ENCODE results near the gene KMT5C. TPM values are rescaled to one million over a fixed set of nuclear protein-coding genes. Genes with fewer than 3 reads are reported as not detected.

The KMT5C gene
- 1 to 10 TPM; 6.7 to 9.8 (median 8.4) TPM for total RNA-seq
- polyA plus RNA-seq = 6.3 TPM
- long read RNA-seq, donor 1, partial matches to known transcripts = 0 of 7 reads
- long read RNA-seq, donor 1, other reads (novel, unspliced or antisense) = 3 of 7 reads
- long read RNA-seq, donor 2, partial matches to known transcripts = 0 of 9 reads
- long read RNA-seq, donor 2, other reads (novel, unspliced or antisense) = 4 of 9 reads
- long read RNA-seq, donor 3, partial matches to known transcripts = 0 of 1 reads
- long read RNA-seq, donor 3, other reads (novel, unspliced or antisense) = 0 of 1 reads
- long read RNA-seq, donor 4, partial matches to known transcripts = 0 of 1 reads
- long read RNA-seq, donor 4, other reads (novel, unspliced or antisense) = 1 of 1 reads

DNA sequence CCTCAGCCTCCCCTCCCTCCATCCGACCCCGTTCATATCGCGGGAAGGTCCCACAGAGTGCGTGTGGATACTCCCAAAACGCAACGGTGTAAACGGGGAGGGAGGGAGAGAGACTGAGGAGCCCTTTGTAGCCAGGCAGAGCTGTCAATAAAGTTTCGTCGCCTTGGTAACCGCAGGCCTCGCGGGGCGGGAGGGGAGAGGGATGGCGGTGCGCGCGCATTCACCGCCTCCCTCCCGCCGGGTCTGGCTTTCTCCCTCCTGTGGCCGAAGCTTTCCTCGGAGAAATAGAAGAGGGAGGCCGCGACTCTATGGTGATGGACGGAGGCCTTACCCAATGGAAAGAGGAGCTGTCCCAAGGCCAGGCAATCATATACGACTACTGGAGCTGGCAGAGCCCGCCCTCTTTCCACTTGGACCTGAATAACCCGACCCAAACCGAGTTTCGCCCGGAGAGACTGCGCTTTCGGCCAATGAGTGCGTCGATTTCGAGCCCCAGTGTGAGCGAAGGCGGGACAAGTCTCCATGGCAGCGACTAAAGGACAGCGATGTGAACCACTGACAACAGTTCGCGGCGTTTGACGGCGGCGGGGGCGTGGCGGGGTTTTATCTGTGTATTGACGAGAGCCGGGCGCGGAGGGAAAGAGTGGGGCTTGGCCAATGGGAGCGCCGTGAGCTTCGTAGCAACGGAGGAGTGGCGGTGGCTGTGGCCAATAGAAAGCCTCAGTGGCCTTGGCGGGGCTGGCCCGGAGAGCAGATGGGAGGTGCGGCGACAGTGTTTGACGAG, at the start of gene KMT5C:
Gene KMT5C (plus strand): TSS at position 772 of the 784 bp plus-strand sequence. CDS start 2,061 bp downstream, outside the sequence.
- Histone ChIP-seq H3K27ac (ENCODE audit: low read length) (peak within 1 kb of the TSS; percentile 85), H3K4me3 (ENCODE audit: low read length) (peak within 1 kb of the TSS; percentile 93), H3K27me3 (ENCODE audit: control insufficient read depth, insufficient read depth) (no peaks in the 10 kb centered on the region), H3K9me3 (ENCODE audit: control insufficient read depth, low read length) (no peaks in the 10 kb centered on the region), H3K4me1 (ENCODE audit: control insufficient read depth, insufficient read depth, low read length) (peaks cover 5% of the 10 kb centered on the region)
- DNase-seq (peak; percentile 100), ATAC-seq (peak; percentile 96)
- under 1% methylated on average over 63 of the region's 63 CpGs for WGBS
- intact Hi-C loops (cut with DNase I) = no loop called here

- Histone ChIP-seq H3K27ac (ENCODE audit: low read length) (no peak overlapping the region), H3K4me1 (ENCODE audit: control insufficient read depth, insufficient read depth, low read length) (no peaks in the 10 kb centered on the region), H3K27me3 (ENCODE audit: control insufficient read depth, insufficient read depth) (no peaks in the 10 kb centered on the region), H3K4me3 (ENCODE audit: low read length) (no peak overlapping the region), H3K9me3 (ENCODE audit: control insufficient read depth, low read length) (no peaks in the 10 kb centered on the region)
- intact Hi-C loops (cut with DNase I) = no loop called here
- DNase-seq (peak in 1 of 3 donors; percentile 15), ATAC-seq (no peak)
- WGBS = 89% methylated on average over 10 of the region's 10 CpGs
Measured at GRCh38 chr19:55297267-55297666, 42.4 kb upstream of the KMT5C start.

DNA sequence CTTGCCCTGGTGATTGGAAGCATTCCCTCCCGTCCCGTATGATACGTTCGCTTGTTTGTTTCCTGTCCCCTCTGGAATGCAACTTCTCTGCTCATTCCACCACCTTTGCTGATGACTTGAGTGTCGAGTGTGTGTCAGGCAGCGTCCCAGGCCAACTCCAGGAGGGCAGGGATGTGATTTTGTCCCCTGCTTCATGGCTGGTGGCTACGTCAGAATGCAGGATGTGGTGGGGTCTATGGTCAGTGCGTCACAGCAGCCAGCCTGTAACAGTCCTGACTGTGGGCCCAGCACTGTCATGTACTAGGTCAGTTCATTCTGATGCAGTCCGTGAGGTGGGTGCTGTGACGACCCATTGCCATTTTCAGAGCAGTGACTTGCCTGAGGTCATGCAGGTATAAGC, 39.7 kb upstream of the KMT5C start:
- Histone ChIP-seq H3K27ac (ENCODE audit: low read length) (no peak overlapping the region), H3K27me3 (ENCODE audit: control insufficient read depth, insufficient read depth) (no peaks in the 10 kb centered on the region), H3K9me3 (ENCODE audit: control insufficient read depth, low read length) (no peaks in the 10 kb centered on the region), H3K4me3 (ENCODE audit: low read length) (no peak overlapping the region), H3K4me1 (ENCODE audit: control insufficient read depth, insufficient read depth, low read length) (no peaks in the 10 kb centered on the region)
- ATAC-seq = no peak
- WGBS = 87% methylated on average over 10 of the region's 10 CpGs
- intact Hi-C loops (cut with DNase I) = loop anchor here in 3 of 4 donors (5.0 to 10.0 kb wide), 3 partner anchors 75 to 87 kb away; partner anchors contain the start of genes IL11 (in 1 of the 3), RPL28 (in 1 of the 3), TMEM190 (in 1 of the 3) and TMEM238 (in 1 of the 3)
- DNase-seq = peak in 1 of 3 donors; percentile 12

- intact Hi-C loops (cut with DNase I) = loop anchor here in 3 of 4 donors (5.0 to 10.0 kb wide), 3 partner anchors 74 to 86 kb away; partner anchors contain the start of genes IL11 (in 1 of the 3), RPL28 (in 1 of the 3), TMEM190 (in 1 of the 3) and TMEM238 (in 1 of the 3)
- peak in 2 of 3 donors; percentile 3 to 8 for DNase-seq
- no peak for ATAC-seq
- Histone ChIP-seq H3K9me3 (ENCODE audit: control insufficient read depth, low read length) (no peaks in the 10 kb centered on the region), H3K27me3 (ENCODE audit: control insufficient read depth, insufficient read depth) (no peaks in the 10 kb centered on the region), H3K4me3 (ENCODE audit: low read length) (no peak overlapping the region), H3K27ac (ENCODE audit: low read length) (no peak overlapping the region), H3K4me1 (ENCODE audit: control insufficient read depth, insufficient read depth, low read length) (no peaks in the 10 kb centered on the region)
- WGBS = 75% methylated on average over 15 of the region's 15 CpGs
Measured at GRCh38 chr19:55300886-55301458, 38.7 kb upstream of the KMT5C start.

DNA sequence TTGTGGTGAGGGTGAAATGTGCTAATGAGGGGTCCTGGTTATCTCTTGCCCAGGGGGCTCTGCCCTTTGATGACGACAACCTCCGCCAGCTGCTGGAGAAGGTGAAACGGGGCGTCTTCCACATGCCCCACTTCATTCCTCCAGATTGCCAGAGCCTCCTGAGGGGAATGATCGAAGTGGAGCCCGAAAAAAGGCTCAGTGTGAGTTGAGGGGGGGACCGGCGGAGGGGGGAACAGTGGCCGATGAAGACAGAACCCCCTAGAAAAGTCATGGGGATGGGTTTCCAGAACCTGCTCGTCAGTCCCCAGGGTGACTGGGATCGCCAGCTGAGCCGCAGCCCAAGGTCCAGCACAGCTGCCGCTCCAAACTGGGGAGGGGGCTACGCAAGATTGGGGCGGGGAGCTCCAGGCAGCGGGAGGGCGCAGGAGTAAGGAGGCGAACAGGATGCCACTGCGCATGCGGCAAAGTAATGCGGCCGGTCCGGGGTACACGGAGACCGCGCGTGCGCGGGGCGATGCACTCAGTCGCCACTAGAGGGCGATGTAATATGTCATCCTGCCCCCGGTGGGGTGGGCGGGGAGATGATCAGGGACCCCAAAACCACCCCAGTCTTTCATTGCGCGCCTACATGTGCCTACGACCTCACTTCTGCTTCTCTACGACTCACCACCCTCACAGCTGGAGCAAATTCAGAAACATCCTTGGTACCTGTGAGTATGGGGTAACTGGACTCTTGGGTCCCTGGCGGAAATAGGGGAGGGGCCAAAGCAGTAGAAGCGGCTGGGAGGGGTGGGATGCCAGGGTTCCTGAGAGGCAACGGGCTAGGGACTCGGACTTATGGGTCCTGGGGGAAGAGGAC, 38.0 kb upstream of the KMT5C start:
- Histone ChIP-seq H3K4me1 (ENCODE audit: control insufficient read depth, insufficient read depth, low read length) (no peaks in the 10 kb centered on the region), H3K9me3 (ENCODE audit: control insufficient read depth, low read length) (no peaks in the 10 kb centered on the region), H3K27ac (ENCODE audit: low read length) (no peak overlapping the region), H3K27me3 (ENCODE audit: control insufficient read depth, insufficient read depth) (no peaks in the 10 kb centered on the region), H3K4me3 (ENCODE audit: low read length) (peak overlapping the region; percentile 17)
- WGBS = 17% methylated on average over 42 of the region's 42 CpGs
- ATAC-seq (peak; percentile 87 to 90), DNase-seq (peak; percentile 91 to 96 (median 96))
- intact Hi-C loops (cut with DNase I) = loop anchor here in 3 of 4 donors (5.0 to 10.0 kb wide), 3 partner anchors 73 to 86 kb away; partner anchors contain the start of genes IL11 (in 1 of the 3), RPL28 (in 1 of the 3), TMEM190 (in 1 of the 3) and TMEM238 (in 1 of the 3)

DNA sequence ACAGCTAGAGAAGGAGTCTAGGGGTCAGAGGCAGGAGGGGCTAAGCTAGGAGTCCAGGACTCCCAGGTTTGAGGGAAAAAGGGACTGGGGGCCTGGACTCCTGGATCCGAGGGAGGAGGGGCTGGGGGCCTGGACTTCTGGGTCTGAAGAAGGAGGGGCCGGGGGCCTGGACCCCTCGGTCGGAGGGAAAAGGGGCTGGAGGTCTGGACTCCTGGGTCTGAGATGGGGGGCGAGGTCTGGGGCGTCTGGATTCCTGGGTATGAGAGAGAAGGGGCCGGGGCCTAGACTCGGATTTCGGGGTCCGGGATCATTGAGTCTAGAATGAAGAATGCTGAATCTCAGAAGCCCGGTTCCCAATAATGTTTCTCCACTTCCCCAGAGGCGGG, 37.4 kb upstream of the KMT5C start:
- DNase-seq (peak in 1 of 3 donors; percentile 16), ATAC-seq (no peak)
- H3K27me3 ChIP-seq (ENCODE audit: control insufficient read depth, insufficient read depth) = no peaks in the 10 kb centered on the region
- H3K4me1 ChIP-seq (ENCODE audit: control insufficient read depth, insufficient read depth, low read length) = no peaks in the 10 kb centered on the region
- intact Hi-C loops (cut with DNase I) = loop anchor here in 3 of 4 donors (5.0 to 10.0 kb wide), 3 partner anchors 72 to 85 kb away; partner anchors contain the start of genes IL11 (in 1 of the 3), RPL28 (in 1 of the 3), TMEM190 (in 1 of the 3) and TMEM238 (in 1 of the 3)
- H3K9me3 ChIP-seq (ENCODE audit: control insufficient read depth, low read length) = no peaks in the 10 kb centered on the region
- H3K4me3 ChIP-seq (ENCODE audit: low read length) = no peak overlapping the region
- H3K27ac ChIP-seq (ENCODE audit: low read length) = no peak overlapping the region
- 83% methylated on average over 12 of the region's 12 CpGs for WGBS

DNA sequence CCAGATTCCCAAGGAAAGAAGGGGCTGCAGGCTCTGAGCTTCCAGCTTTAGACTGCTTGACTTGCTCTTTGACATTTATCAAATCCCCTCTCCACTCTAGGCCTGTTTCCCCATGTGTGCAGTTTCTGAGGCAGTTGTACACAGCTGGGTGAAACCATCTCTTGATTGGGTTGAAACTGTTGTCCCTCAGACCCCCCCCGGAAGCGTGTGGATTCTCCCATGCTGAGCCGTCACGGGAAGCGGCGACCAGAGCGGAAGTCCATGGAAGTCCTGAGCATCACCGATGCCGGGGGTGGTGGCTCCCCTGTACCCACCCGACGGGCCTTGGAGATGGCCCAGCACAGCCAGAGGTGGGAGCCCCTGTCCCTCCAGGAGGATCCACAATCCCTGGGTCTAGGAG, 36.2 kb upstream of the KMT5C start:
- Histone ChIP-seq H3K27ac (ENCODE audit: low read length) (no peak overlapping the region), H3K4me1 (ENCODE audit: control insufficient read depth, insufficient read depth, low read length) (no peaks in the 10 kb centered on the region), H3K4me3 (ENCODE audit: low read length) (no peak overlapping the region), H3K27me3 (ENCODE audit: control insufficient read depth, insufficient read depth) (no peaks in the 10 kb centered on the region), H3K9me3 (ENCODE audit: control insufficient read depth, low read length) (no peaks in the 10 kb centered on the region)
- intact Hi-C loops (cut with DNase I) = loop anchor here in 3 of 4 donors (5.0 to 10.0 kb wide), 3 partner anchors 71 to 84 kb away; partner anchors contain the start of genes IL11 (in 1 of the 3), RPL28 (in 1 of the 3), TMEM190 (in 1 of the 3) and TMEM238 (in 1 of the 3)
- 90% methylated on average over 11 of the region's 11 CpGs for WGBS
- DNase-seq = no peak
- no peak for ATAC-seq

- no peaks in the 10 kb centered on the region for H3K9me3 ChIP-seq (ENCODE audit: control insufficient read depth, low read length)
- peak in 2 of 3 donors; percentile 62 to 71 for DNase-seq
Measured at GRCh38 chr19:55304279-55304978, 35.2 kb upstream of the KMT5C start.

GRCh38 chr19:55304980-55305379, 34.7 kb upstream of the KMT5C start:
- no peaks in the 10 kb centered on the region for H3K27me3 ChIP-seq (ENCODE audit: control insufficient read depth, insufficient read depth)
- DNase-seq = no peak
- no peaks in the 10 kb centered on the region for H3K4me1 ChIP-seq (ENCODE audit: control insufficient read depth, insufficient read depth, low read length)
- intact Hi-C loops (cut with DNase I) = loop anchor here in 3 of 4 donors (5.0 to 10.0 kb wide), 3 partner anchors 70 to 82 kb away; partner anchors contain the start of genes IL11 (in 1 of the 3), RPL28 (in 1 of the 3), TMEM190 (in 1 of the 3) and TMEM238 (in 1 of the 3)
- H3K4me3 ChIP-seq (ENCODE audit: low read length) = no peak overlapping the region
- ATAC-seq = no peak
- no peaks in the 10 kb centered on the region for H3K9me3 ChIP-seq (ENCODE audit: control insufficient read depth, low read length)
- WGBS = 83% methylated on average over 14 of the region's 14 CpGs
- H3K27ac ChIP-seq (ENCODE audit: low read length) = no peak overlapping the region

More at GRCh38 chr19:55304279-55304978, 35.2 kb upstream of the KMT5C start:
- no peak overlapping the region for H3K4me3 ChIP-seq (ENCODE audit: low read length)
- WGBS = 91% methylated on average over 39 of the region's 39 CpGs
- ATAC-seq = peak in 1 of 2 donors; percentile 37
- H3K4me1 ChIP-seq (ENCODE audit: control insufficient read depth, insufficient read depth, low read length) = no peaks in the 10 kb centered on the region
- H3K27me3 ChIP-seq (ENCODE audit: control insufficient read depth, insufficient read depth) = no peaks in the 10 kb centered on the region
- H3K27ac ChIP-seq (ENCODE audit: low read length) = no peak overlapping the region
- intact Hi-C loops (cut with DNase I) = loop anchor here in 3 of 4 donors (5.0 to 10.0 kb wide), 3 partner anchors 70 to 83 kb away; partner anchors contain the start of genes IL11 (in 1 of the 3), RPL28 (in 1 of the 3), TMEM190 (in 1 of the 3) and TMEM238 (in 1 of the 3)

All from right cardiac atrium (tissue), 5 donors.